GM21447 (cell line): ENCODE results near the gene URGCP.
A peak's percentile ranks its signal among the peaks of the same experiment; 100 is the strongest.

ENCODE experiments used
- ATAC-seq: cut with Tn5 transposase; IDR thresholded peaks from one replicate; pipeline ENCODE4 v1.9.1; 2021; ENCODE audit not compliant: unreplicated experiment

The URGCP gene, protein sequence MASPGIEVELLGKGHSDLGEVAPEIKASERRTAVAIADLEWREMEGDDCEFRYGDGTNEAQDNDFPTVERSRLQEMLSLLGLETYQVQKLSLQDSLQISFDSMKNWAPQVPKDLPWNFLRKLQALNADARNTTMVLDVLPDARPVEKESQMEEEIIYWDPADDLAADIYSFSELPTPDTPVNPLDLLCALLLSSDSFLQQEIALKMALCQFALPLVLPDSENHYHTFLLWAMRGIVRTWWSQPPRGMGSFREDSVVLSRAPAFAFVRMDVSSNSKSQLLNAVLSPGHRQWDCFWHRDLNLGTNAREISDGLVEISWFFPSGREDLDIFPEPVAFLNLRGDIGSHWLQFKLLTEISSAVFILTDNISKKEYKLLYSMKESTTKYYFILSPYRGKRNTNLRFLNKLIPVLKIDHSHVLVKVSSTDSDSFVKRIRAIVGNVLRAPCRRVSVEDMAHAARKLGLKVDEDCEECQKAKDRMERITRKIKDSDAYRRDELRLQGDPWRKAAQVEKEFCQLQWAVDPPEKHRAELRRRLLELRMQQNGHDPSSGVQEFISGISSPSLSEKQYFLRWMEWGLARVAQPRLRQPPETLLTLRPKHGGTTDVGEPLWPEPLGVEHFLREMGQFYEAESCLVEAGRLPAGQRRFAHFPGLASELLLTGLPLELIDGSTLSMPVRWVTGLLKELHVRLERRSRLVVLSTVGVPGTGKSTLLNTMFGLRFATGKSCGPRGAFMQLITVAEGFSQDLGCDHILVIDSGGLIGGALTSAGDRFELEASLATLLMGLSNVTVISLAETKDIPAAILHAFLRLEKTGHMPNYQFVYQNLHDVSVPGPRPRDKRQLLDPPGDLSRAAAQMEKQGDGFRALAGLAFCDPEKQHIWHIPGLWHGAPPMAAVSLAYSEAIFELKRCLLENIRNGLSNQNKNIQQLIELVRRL

DNA sequence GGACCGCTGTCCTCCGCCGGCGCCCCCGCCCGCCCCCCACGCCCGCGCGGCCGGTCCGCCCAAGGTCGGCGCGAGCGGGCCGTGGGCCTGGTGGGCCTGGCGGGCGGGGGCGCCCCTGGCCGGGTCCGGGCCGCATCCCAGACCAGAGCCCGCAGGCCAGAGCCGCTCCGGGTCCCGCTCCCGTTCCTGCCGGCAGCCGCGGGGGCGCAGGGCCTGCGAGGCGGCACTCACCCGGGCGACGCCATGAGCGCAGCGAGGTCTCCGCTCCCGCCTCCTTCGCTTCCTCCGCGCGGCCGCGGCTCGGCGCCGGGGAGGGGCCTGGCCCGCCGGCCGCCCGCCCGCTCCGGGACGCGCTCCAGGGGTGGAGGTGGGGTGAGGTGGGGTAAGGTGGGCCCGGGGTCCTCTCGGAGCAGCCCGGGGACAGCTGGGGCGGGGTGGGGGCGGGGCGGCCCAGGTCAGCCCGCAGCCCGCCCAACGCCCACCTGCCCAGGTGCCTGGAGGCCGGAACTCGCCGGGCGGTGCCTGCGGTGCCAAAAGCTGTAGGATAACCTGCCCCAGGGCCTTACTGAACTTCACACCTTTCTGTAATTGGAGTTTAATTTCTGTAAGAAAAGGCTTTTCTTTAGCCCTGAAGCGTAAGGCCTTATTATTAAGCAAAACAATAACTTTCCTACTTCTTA is at the start of gene URGCP:
TSS of gene URGCP (minus strand) at position 266 of the 680 bp plus-strand sequence. CDS start at position 245, 21 bp downstream.
- peak; percentile 77 for ATAC-seq

DNA sequence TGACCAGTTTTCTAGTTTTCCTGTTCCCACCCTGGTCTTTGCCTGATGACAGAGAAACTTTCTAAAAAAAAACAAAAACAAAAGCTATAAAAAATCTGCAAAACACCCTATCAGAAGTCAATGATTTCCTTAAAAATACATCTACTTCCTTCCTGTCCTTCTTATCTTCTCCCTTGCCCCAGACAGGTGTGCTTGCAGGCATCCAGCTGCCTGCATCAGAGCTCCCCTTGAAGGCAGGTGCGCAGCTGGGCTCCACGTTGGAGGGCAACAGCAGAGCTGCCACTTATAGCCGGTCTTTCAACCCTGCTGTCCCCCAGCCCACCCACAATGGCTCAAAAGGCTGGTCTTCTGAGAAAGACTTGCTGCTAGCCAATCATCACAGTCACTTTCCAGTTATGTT is 49.6 kb upstream of the URGCP start:
- no peak for ATAC-seq

DNA sequence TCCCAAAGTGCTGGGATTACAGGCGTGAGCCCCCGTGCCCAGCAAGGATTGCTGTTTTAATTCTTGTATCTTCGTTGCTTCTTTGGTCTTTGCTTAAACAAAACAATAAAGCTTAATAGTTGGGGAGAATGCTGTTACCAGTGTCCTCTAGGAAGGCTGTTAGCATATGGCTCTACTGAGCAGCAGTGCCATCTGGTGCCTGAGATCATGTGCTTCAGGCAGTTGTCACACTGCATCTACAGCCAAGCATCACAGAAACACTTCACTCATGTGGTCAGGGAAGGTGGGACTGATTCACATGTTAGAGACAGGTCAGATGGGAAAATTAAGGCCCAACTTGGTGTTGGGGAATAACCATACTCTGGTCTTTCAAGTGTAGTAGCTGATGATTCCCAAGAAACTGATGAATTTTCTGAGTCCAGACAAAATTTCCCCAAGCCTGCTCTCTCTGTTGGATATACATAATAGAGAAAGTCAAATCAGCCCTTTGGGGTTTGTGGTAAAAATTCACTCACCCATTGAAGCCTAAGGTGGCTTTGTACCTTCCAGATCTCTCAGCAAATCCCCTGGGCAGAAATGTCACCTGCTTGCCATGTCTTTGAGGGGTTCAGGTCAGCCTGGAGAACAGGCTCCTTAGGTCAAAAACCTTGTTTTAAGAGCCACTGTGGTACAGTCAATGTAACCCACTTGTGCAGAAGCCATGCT is 48.3 kb upstream of the URGCP start:
- ATAC-seq = no peak

DNA sequence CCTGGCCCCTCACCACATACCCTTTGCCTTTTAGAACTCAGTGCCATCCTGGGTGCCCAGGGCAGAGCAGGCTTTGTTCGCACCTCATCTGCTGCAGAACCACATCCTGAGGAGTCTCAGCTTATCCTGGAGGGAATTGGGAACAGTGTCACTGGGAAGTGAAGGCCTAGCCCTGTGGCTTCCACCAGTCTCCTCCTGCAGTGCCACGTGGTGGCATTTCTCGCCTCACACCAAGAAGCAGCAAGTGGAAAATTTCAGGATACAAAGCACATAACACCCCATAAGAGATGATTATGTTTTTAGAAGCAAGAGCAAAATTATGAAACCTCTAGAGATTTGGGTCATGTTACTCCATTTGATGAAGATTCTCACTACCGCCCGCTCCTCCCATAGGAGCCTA is 46.7 kb upstream of the URGCP start:
- ATAC-seq = no peak

DNA sequence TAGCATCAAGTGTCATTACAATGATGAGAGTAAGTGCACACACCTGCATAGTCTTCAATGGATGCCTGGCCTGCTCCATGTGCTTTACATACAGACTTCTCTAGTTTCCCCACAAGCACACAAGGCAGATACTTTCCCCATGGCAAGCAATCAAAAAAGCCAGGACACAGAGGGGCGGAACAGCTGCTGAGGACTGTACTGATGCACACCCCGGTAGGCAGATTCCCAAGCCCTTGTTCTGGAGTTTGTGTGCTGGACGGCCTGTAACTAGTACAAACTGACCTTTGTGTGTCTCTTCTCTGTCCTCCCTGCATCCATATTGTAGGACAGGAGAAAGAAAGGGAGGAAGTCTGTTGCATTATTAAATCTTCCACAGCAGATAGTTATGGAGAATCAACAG is 45.6 kb upstream of the URGCP start:
- no peak for ATAC-seq

DNA sequence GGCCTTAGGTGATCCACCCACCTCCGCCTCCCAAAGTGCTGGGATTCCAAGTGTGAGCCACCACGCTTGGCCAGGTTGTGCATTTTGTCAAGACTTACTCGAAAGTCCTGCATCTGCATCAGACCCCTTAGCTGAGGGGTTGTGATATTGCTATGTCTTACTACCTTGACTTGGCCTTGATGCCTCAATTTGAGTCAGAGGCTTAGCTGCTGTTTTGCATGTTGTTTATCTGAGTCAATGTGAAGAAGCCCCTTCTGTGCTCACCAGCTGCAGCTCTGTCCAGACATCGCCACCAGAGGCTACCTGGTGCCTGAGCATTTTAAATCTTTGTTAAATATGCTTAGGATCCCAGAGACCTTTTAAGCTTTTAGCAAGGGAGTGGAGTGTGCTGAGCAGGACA is 37.9 kb upstream of the URGCP start:
- ATAC-seq = no peak

DNA sequence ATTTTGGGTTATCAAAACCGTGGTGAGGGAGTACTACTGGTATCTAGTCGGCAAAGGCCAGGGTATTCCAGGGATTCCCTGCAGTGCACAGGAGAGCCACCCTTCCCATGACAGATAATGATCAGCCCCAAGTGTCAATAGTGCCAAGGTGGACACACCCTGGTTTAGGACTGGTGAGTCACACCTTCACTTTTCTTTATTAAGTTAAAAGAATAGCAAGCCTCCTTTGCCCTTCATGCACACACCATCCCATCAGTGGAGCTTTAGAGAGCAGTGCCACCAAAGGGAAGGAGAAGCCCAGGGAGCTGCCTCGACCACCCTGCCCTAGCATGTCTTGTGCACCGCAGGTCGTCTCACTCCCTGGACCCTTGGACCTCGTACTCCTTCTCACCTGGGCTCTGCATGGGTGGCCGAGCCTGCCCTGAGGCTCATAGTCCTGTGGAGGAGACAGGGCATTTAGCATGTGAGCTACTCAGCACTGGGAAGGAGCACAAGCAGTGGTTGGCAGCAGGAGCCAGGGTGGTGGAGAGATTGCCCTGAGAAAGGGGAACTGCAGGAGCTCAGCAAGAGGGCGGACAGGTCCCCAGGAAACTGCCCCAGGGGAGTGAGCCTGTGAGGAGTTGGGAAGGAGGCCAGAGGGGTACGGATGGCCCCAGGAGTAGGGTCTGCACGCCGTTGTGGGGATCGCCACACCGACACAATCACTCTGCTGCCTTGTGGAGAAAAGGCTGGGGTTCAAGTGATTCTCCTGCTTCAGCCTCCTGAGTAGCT is 37.2 kb upstream of the URGCP start:
- no peak for ATAC-seq

DNA sequence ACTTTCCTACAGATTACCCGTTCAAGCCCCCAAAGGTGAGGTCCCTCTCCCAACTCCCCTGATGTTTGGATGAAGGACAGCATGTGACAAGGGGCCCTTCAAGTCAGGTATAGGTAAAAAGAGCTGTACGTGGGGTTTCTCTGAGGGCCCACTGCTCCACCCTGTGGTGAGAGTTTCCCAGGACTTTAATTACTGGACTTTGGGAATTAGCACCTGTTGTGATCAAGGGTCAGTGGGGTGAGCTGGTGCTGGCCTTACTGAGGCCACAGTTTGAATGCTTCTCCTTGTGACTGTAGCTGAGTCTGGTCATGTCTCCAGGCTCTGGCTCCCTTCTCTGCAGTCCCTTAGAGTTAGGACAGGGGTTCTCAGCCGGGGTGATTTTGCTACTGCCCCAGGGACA is 36.6 kb upstream of the URGCP start:
- no peak for ATAC-seq

DNA sequence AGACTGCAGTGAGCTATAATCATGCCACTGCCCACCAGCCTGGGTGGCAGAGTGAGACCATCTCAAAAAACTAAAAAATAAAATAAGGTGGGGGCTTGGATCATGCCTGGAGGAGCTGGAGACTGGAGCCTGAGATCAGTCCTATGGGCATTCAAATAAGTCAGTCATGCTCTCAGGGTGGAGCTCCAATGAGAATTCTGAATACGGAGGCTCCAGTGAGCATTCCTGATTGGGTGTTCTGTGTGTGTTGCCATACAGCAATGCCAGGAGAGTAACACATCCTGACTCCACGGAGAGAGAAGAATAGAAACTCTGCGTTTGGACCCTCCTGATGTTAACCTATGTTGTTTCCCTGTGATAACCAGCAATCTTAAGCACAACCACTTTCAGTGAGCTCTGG is 35.9 kb upstream of the URGCP start:
- no peak for ATAC-seq

DNA sequence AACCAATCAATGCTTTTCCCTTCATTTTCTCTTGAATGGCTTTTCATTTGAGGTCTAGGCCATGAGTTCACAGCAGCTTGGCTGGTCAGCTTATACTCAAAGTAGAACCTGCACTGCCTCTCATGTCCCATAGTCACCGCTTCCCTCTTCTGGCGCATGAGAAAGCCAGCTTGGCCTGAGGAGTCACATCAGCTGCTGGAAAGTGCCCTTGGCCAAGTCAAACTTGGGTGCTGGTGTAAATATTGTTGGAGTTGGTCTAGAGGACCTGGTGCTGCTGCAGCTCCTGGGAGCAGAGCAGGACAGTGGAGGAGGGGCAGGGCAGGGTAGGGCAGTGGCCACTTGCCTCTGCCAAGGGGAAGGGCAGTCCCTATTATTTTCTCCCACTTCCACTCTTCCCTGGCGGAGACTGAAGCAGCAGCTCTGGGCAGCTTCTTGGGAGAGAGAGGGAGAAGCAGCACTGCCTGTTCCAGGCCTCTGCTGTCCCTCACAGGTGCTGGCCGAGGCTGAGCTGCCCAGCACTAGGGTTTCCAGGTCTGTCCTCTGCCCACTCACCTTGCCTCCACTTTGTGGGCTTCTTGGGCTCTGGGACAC is 32.6 kb upstream of the URGCP start:
- ATAC-seq = no peak

DNA sequence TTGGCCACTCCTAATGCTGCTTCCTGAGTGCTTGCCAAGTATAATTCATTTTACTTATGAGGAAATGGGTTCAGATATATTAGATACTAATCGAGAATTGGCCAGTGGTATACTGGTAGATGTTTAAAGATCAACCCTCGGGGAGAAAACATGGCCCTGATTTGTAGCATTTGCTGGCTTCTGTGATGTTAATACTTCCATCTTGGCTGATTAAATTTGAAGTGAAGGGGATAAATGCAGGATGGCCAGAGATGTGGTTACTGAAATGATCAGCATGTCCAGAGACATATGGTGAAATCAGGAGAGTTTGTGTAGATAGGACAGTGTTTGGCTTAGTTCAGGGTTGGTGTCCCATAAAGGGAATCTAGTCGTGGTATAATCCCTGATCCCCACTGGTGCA is 31.0 kb upstream of the URGCP start:
- no peak for ATAC-seq

DNA sequence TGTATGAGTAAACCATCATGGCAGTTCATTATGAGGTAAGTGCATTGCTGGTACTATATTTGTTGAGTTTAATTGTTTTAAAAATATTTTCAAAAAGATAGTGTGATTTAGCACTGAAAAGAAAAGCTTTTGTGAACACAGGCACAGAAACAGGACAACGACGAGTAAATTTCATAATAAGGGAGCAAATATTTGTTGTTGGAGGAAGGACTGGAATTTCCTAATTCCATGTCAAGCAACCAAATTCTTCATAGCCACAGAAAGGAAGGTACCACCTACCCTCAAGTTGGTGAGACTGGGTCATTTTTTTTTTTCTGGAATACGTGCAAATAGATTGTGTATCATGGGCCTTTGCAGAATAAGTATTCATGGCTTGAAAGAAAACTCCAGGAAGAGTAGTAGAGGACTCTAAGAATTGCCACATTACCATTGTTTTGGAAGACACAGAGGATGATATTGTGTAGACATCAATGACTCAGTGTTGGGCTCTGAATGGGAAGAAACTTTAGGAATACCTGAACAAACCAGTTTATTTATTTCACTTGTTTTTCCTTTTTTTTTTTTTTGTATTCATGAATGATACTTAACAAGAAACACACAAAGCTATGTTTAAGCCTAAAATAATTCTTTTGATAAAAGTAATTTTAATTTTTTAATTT is 27.6 kb upstream of the URGCP start:
- ATAC-seq = no peak

DNA sequence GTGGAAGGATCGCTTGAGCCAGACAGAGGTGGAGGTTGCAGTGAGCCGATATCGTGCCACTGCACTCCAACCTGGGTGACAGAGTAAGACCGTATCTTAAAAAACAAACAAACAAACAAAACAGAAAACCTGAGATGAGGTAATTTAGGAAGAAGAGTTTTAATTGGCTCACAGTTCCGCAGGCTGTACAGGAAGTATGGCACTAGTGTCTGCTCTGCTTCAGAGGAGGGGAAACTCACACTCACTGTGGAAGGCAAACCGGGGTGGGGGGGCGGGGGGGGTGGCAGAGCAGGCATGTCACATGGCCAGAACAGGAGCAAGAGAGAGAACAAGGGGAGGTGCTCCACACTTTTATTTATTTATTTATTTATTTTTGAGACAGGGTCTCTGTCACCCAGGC is 24.9 kb upstream of the URGCP start:
- no peak for ATAC-seq

DNA sequence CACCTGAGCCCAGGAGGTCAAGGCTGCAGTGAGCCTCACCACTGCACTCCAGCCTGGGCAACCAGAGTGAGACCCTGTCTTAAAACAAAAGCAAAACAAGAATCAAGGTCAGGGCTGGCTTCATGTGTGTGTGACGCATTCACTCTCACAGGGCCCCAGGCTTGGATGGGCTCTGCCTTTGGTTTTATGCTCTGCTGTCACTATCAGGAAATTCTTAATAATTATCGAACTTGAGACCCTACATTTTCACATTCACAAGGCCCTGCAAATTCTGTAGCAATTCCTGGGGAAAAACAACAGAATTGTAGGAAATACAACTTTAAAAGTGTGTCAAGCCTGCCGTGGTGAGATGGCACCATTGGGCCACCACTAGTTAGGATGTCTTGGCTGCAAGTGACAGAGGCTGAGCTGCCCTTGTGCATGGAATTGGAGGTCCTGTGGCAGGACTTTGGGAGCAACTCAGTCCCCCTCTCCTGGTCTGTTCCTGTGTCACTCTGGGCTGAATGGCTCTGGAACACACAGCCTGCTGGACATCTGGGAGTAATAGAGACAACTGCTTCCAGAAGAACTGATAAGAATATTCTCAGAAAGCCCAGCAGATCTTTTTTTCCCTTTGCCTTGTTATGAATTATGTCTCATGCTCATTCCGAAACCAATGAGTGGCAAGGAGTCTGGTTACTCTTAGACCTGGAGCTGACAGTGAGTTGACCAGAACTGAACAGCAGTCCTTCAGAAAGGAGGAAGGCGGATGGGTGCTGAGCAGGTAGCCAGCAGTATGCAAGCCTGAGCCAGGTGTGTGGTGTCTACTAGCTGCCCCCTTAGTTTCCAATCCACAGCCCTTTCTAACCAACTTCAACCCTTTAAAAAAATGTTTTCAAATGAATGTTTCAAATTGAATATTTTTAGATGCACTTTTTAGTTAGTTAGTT is 23.4 kb upstream of the URGCP start:
- no peak for ATAC-seq

DNA sequence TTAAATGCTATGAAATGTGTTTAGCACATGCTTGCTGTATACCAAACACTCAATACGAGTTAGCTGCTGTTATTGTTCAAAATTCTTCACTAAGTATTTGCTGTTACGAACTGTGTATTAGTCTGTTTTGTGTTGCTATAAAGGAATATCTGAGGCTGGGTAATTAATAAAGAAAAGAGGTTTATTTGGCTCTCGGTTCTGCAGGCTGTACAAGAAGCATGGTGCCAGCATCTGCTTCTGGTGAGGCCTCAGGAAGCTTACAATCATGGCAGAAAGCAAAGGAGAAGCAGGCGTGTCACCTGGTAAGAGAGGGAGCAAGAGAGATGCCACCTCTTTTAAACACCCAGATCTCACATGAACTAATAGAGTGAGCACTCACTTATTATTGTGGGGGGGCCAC is 21.4 kb upstream of the URGCP start:
- no peak for ATAC-seq

DNA sequence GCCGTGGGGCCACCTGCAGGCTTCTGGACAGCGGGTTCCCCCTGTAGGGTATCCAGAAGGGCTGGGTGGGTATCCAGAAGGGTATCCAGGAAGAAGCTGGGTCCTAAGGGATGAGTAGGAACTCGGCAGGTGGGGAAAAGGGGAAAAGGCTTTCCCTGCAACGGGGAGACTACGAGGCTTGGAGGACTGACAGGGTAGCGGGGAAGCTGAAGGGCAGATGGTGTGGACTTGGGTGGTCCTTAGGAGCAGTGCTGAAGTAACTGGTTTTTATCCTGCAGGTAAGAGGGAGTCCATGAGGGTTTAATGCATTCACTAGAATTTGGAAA is 20.4 kb upstream of the URGCP start:
- peak; percentile 28 for ATAC-seq

DNA sequence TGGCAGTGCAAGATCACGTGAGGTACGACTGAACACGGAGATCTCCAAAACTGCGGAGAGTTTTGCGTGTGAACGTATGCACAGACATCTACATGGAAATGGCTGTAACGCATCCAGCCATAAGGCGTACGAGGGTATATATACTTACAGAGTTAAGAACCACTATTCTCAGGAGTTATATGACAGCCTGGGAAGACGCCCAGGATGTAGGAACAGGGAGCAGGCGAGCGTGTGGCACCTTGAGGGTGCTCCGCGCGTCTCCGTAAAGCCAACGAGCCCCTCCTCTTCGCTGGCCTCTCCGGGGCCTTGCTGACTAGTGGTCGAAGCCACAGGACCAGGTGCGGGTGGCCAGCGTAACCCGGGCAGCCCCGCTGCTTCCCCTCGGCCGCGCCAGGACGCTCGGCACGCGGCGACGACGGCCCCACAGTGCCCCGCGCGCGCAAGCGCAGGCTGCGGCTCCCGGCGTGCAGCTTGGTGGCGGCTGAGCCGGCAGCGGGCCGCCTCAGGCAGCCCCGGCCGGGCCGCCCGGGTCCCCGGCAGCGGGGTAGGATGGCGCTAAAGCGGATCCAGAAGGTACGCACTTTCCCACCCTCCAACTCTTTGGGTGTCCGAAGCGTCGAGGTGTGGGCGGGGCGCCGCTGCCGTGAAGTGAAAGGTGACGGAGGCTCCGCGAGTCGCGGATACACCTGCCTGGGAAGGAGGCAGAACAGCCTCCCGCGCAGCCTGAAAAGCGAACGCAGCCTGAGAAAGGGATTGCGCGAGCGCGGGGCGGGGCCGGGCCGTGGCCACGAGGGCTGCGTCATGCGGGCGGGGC is 19.8 kb upstream of the URGCP start, which contains the start of gene UBE2D4:
TSS of gene UBE2D4 (plus strand) at position 453 of the 814 bp plus-strand sequence. CDS start at position 550, 97 bp downstream.
- peak; percentile 89 for ATAC-seq
